H1 (cell line): ENCODE measurements around the gene CD248. TPM values are rescaled to one million over a fixed set of nuclear protein-coding genes. Genes with fewer than 3 reads are reported as not detected.
"Not testable (repeated sequence)": the region's sequence is repeated elsewhere in the genome, so short reads cannot be mapped to it uniquely, and the experiment has no call there.

Experiments used
- CTCF ChIA-PET: fragments of 300-600 bp; sonication (Branson Sonifier 250); formaldehyde crosslinking; loops from one replicate; lab custom pipeline; 2021; ENCODE audit not compliant: partially characterized antibody; lab: Charles Lee
- POLR2A ChIA-PET: fragments of 300-600 bp; sonication (Branson Sonifier 250); formaldehyde crosslinking; loops from one replicate; lab custom pipeline; 2021; ENCODE audit warnings: inconsistent platforms; ENCODE audit not compliant: partially characterized antibody; lab: Charles Lee
- DNase-seq, 2 experiments: peaks; one replicate each; pipeline versions ENCODE4 v3.0.0 to v3.0.0-alpha.2; 2010 to 2022; ENCODE audit warnings: low spot score in 2 of 2, low read depth in 1 of 2, mixed read lengths in 1 of 2
- FAIRE-seq: peaks from 2 replicates; lab custom pipeline; 2011; peaks lifted over from hg19 to GRCh38; lab: Jason Lieb, UNC
- H2AFZ ChIP-seq: 2 replicates; pipeline ENCODE4 v1.8.1; 2012; ENCODE audit warnings: low read length, inconsistent platforms
- H2AK5ac ChIP-seq: 2 replicates; pipeline ENCODE4 v1.6.1; 2013; ENCODE audit warnings: low read depth, low read length
- H2BK120ac ChIP-seq: replicated peaks from 2 replicates; pipeline ENCODE3; 2013; ENCODE audit warnings: low read depth, low read length, inconsistent platforms
- H2BK12ac ChIP-seq: 2 replicates; pipeline ENCODE4 v1.6.1; 2013; ENCODE audit warnings: low read depth, low read length
- H2BK15ac ChIP-seq: 2 replicates; pipeline ENCODE4 v1.6.1; 2013; ENCODE audit warnings: low read length
- H2BK20ac ChIP-seq: 2 replicates; pipeline ENCODE4 v1.6.1; 2013; ENCODE audit warnings: low read length
- H2BK5ac ChIP-seq: 2 replicates; pipeline ENCODE4 v1.6.1; 2013; ENCODE audit warnings: low read depth, low read length
- H3K14ac ChIP-seq: 2 replicates; pipeline ENCODE4 v1.6.1; 2013; ENCODE audit warnings: inconsistent platforms; ENCODE audit not compliant: insufficient read length
- H3K18ac ChIP-seq: 2 replicates; pipeline ENCODE4 v1.6.1; 2013; ENCODE audit warnings: low read length; ENCODE audit errors: extremely low read depth
- H3K23ac ChIP-seq: 2 replicates; pipeline ENCODE4 v1.6.1; 2013; ENCODE audit warnings: inconsistent platforms; ENCODE audit not compliant: insufficient read length
- H3K23me2 ChIP-seq: 2 replicates; pipeline ENCODE4 v1.6.1; 2013; ENCODE audit warnings: low read depth, low read length
- H3K27ac ChIP-seq: 2 replicates; pipeline ENCODE4 v1.6.1; 2011; ENCODE audit warnings: low read depth, low read length, inconsistent platforms
- H3K27me3 ChIP-seq, 4 experiments: replicated peaks in 1 of 4; 1 replicate in 1 of 4; 2 replicates in 3 of 4; pipeline versions ENCODE4 v1.6.1 to v1.8.1; 2011 to 2013; ENCODE audit warnings: low read length in 3 of 4, mild to moderate bottlenecking in 3 of 4, inconsistent platforms in 2 of 4, mixed read lengths in 2 of 4, moderate library complexity in 1 of 4; ENCODE audit not compliant: control insufficient read depth in 3 of 4, insufficient read depth in 3 of 4; ENCODE audit errors: extremely low read depth in 1 of 4
- H3K36me3 ChIP-seq, 4 experiments: 2 replicates each; pipeline versions ENCODE4 v1.6.1 to v1.8.1; 2011 to 2013; ENCODE audit warnings: mild to moderate bottlenecking in 4 of 4, low read length in 3 of 4, moderate library complexity in 2 of 4, control low read depth in 1 of 4, inconsistent platforms in 1 of 4; ENCODE audit not compliant: insufficient read depth in 4 of 4, control insufficient read depth in 2 of 4
- H3K4ac ChIP-seq: replicated peaks from 2 replicates; pipeline ENCODE3; 2013; ENCODE audit warnings: low read length, low read depth, mixed read lengths, inconsistent platforms; ENCODE audit not compliant: insufficient read length
- H3K4me1 ChIP-seq, 4 experiments: replicated peaks in 1 of 4; 1 replicate in 1 of 4; 2 replicates in 3 of 4; pipeline versions ENCODE4 v1.6.1 to v1.8.1; 2011 to 2013; ENCODE audit warnings: low read length in 3 of 4, inconsistent platforms in 2 of 4, mixed read lengths in 1 of 4; ENCODE audit not compliant: insufficient read depth in 4 of 4, control insufficient read depth in 3 of 4
- H3K4me2 ChIP-seq, 2 experiments: 2 replicates each; pipeline versions ENCODE4 v1.6.1 to v1.8.1; 2011 to 2013; ENCODE audit warnings: low read depth in 2 of 2, low read length in 2 of 2, control low read depth in 1 of 2, inconsistent platforms in 1 of 2, mild to moderate bottlenecking in 1 of 2; ENCODE audit not compliant: insufficient read depth in 1 of 2
- H3K4me3 ChIP-seq, 4 experiments: fragments of 200-600, 300-600 bp in 1 of 4; sonication (generic), shearing (Covaris generic), sonication (Bioruptor Twin) in 1 of 4; 2 replicates each; pipeline versions ENCODE4 v1.5.1 to v1.8.1; 2011 to 2016; ENCODE audit warnings: low read length in 4 of 4, low read depth in 3 of 4, control low read depth in 2 of 4, inconsistent platforms in 2 of 4, mild to moderate bottlenecking in 2 of 4, mixed read lengths in 1 of 4, moderate library complexity in 1 of 4; ENCODE audit not compliant: insufficient read depth in 2 of 4; ENCODE audit errors: extremely low read depth in 1 of 4
- H3K56ac ChIP-seq: replicated peaks from 2 replicates; pipeline ENCODE3; 2013; ENCODE audit warnings: low read depth, mild to moderate bottlenecking, mixed read lengths, low read length, inconsistent platforms; ENCODE audit not compliant: insufficient read length
- H3K79me1 ChIP-seq: 2 replicates; pipeline ENCODE4 v1.6.1; 2013; ENCODE audit warnings: low read depth, low read length, control low read depth
- H3K79me2 ChIP-seq, 2 experiments: 2 replicates each; pipeline versions ENCODE4 v1.6.1 to v1.8.1; 2012 to 2013; ENCODE audit warnings: low read length in 2 of 2, mild to moderate bottlenecking in 2 of 2, inconsistent platforms in 1 of 2; ENCODE audit not compliant: insufficient read depth in 2 of 2, control insufficient read depth in 1 of 2
- H3K9ac ChIP-seq, 4 experiments: replicated peaks in 1 of 4; 1 replicate in 1 of 4; 2 replicates in 3 of 4; pipeline versions ENCODE4 v1.6.1 to v1.8.1; 2011 to 2013; ENCODE audit warnings: low read depth in 3 of 4, low read length in 3 of 4, control low read depth in 2 of 4, mild to moderate bottlenecking in 2 of 4, moderate library complexity in 2 of 4, inconsistent platforms in 1 of 4; ENCODE audit errors: extremely low read depth in 1 of 4
- H3K9me3 ChIP-seq, 2 experiments: 2 replicates each; pipeline versions ENCODE4 v1.6.1 to v1.8.1; 2012 to 2013; ENCODE audit warnings: mild to moderate bottlenecking in 2 of 2, moderate library complexity in 2 of 2, control low read depth in 1 of 2, inconsistent platforms in 1 of 2, low read depth in 1 of 2, low read length in 1 of 2, mixed read lengths in 1 of 2; ENCODE audit not compliant: insufficient read depth in 2 of 2
- H4K20me1 ChIP-seq, 2 experiments: replicated peaks in 1 of 2; 2 replicates each; pipeline versions ENCODE3 to v1.8.1; 2011 to 2013; ENCODE audit warnings: inconsistent platforms in 2 of 2, low read length in 2 of 2, mild to moderate bottlenecking in 1 of 2; ENCODE audit not compliant: insufficient read depth in 2 of 2, control insufficient read depth in 1 of 2
- H4K5ac ChIP-seq: 2 replicates; pipeline ENCODE4 v1.6.1; 2013; ENCODE audit warnings: low read length, low read depth, mixed read lengths, inconsistent platforms; ENCODE audit not compliant: insufficient read length
- H4K8ac ChIP-seq: 2 replicates; pipeline ENCODE4 v1.8.0; 2013; ENCODE audit warnings: mild to moderate bottlenecking, moderate library complexity, low read length, inconsistent platforms; ENCODE audit not compliant: insufficient read depth; ENCODE audit errors: extremely low read depth
- H4K91ac ChIP-seq: replicated peaks from 2 replicates; pipeline ENCODE3; 2013; ENCODE audit warnings: low read length, mixed read lengths, inconsistent platforms; ENCODE audit not compliant: insufficient read length
- ATF3 ChIP-seq: IDR thresholded peaks from 2 replicates; pipeline ENCODE4 v1.6.1; 2011; ENCODE audit warnings: low read depth, mild to moderate bottlenecking, low read length; ENCODE audit not compliant: insufficient read depth
- CEBPB ChIP-seq: IDR thresholded peaks from 2 replicates; pipeline ENCODE4 v1.6.1; 2012; ENCODE audit warnings: low read depth, low read length
- EGR1 ChIP-seq: IDR thresholded peaks from 2 replicates; pipeline ENCODE4 v1.6.1; 2011; ENCODE audit warnings: low read depth, low read length, borderline replicate concordance
- GABPA ChIP-seq: IDR thresholded peaks from 2 replicates; pipeline ENCODE4 v1.6.1; 2011; ENCODE audit warnings: mild to moderate bottlenecking, low read length, moderate library complexity, borderline replicate concordance; ENCODE audit not compliant: insufficient read depth
- HDAC2 ChIP-seq, 2 experiments: fragments of 300-600 bp in 1 of 2; sonication (generic) in 1 of 2; IDR thresholded peaks; 2 replicates each; pipeline ENCODE4 v1.6.1; 2011 to 2012; ENCODE audit warnings: low read depth in 2 of 2, low read length in 2 of 2, mild to moderate bottlenecking in 2 of 2, moderate library complexity in 2 of 2, borderline replicate concordance in 1 of 2, inconsistent platforms in 1 of 2
- RBBP5 ChIP-seq: IDR thresholded peaks from 2 replicates; pipeline ENCODE4 v1.7.1; 2012; ENCODE audit warnings: low read depth, mild to moderate bottlenecking, inconsistent platforms, low read length, moderate library complexity, borderline replicate concordance
- SUZ12 ChIP-seq: fragments of 200-600 bp; sonication (generic); IDR thresholded peaks from 2 replicates; pipeline ENCODE4 v1.6.1; 2012; ENCODE audit warnings: mild to moderate bottlenecking, inconsistent platforms, low read length, moderate library complexity, mixed read lengths
- YY1 ChIP-seq: IDR thresholded peaks from 2 replicates; pipeline ENCODE4 v1.6.1; 2011; ENCODE audit warnings: low read depth, mild to moderate bottlenecking, low read length
- ZNF274 ChIP-seq: IDR thresholded peaks from 2 replicates; pipeline ENCODE4 v1.7.0; 2012; ENCODE audit warnings: low read length, borderline replicate concordance; ENCODE audit errors: extremely low read depth
- WGBS, 2 experiments: shearing (Covaris generic) in 1 of 2; methylation state at CpG; one replicate each; pipeline versions ENCODE4 v1.1.6 to v1.1.7; 2013 to 2015; ENCODE audit warnings: low lambda C conversion rate in 2 of 2, mixed read lengths in 2 of 2, inconsistent platforms in 1 of 2, low coverage in 1 of 2, missing lambda C conversion rate in 1 of 2; ENCODE audit not compliant: insufficient replicate concordance in 2 of 2, insufficient coverage in 1 of 2, insufficient read length in 1 of 2; ENCODE audit errors: extremely low coverage in 1 of 2, missing lambda C conversion rate in 1 of 2; 5-methylcytosine and 5-hydroxymethylcytosine counted together
- polyA plus RNA-seq, 7 experiments: library from polyadenylated mRNA; depleted of rRNA in 3 of 7; stranded (reverse) in 5 of 7; unstranded in 2 of 7; fragments of >200 nt in 5 of 7; fragments of 200-250 nt in 2 of 7; gene quantifications; 1 replicate in 5 of 7; 2 replicates in 1 of 7; 4 replicates in 1 of 7; pipeline versions ENCODE4 v1.2.1 to v1.2.3, GENCODE V29; 2011 to 2013; ENCODE audit warnings: missing spikeins in 2 of 7, mixed read lengths in 2 of 7
- total RNA-seq: library from RNA; stranded (reverse); fragmentation: NEBNext Ultra II Directional; extraction: Animal tissue kit (Norgen Biotek cat#: 25700); gene quantifications from 2 replicates; pipeline ENCODE4 v1.2.1, GENCODE V29; 2021

Gene CD248
- total and polyA plus RNA-seq, 2 of the 8 experiments (the other 6 are each of a cell fraction or from before 2014, with no cell fraction given) = 2.7 to 3.9 TPM

- TF ChIP-seq ATF3 (no peak), CEBPB (no peak), HDAC2 (IDR thresholded peaks at IDR 0.05; ENCODE audit: borderline replicate concordance in 1 of 2, low read depth in 2 of 2, low read length in 2 of 2) (no peak), ZNF274 (no peak), RBBP5 (peak; percentile 46; the same call in 1 of the 2 replicates), SUZ12 (no peak), YY1 (peak; percentile 13; the same call in 1 of the 2 replicates), EGR1 (no peak), GABPA (no peak)
Observed at GRCh38 chr11:66277471-66278362, 39.1 kb downstream of the CD248 start, which contains the start of gene CNIH2 (continued).

GRCh38 chr11:66277064-66277463 lies 39.8 kb downstream of the CD248 start:
- POLR2A ChIA-PET = interaction anchor here (0.9 to 7.9 kb wide), 9 partner anchors 8 to 36 kb away, joined by 3 to 125 read pairs (median 5); partner anchors contain the start of genes RAB1B and YIF1A
- H3K9ac ChIP-seq = not testable (repeated sequence)
- WGBS, 2 experiments = 67% methylated on average over 3 of the region's 4 CpGs; no CpG with 5 or more reads in 1 of the 2 experiments

More at GRCh38 chr11:66277064-66277463, 39.8 kb downstream of the CD248 start:
- not testable (repeated sequence) for H2AFZ ChIP-seq, H3K79me2 ChIP-seq, H3K27ac ChIP-seq, H3K4ac ChIP-seq, H3K9me3 ChIP-seq, H4K91ac ChIP-seq, H3K14ac ChIP-seq, DNase-seq, H2BK20ac ChIP-seq, H3K23ac ChIP-seq, H3K27me3 ChIP-seq, H3K56ac ChIP-seq, H3K18ac ChIP-seq, H2BK5ac ChIP-seq, H2BK12ac ChIP-seq, H2BK15ac ChIP-seq, H2BK120ac ChIP-seq, FAIRE-seq, H3K79me1 ChIP-seq, H2AK5ac ChIP-seq, H4K8ac ChIP-seq, H4K5ac ChIP-seq, H3K23me2 ChIP-seq
- Histone ChIP-seq H3K36me3 (peaks cover 4 to 30% (median 13%) of the 10 kb centered on the region in 4 experiments), H3K4me1 (peaks cover 0 to 12% (median 6%) of the 10 kb centered on the region in 4 experiments; a peak in 5 of 7 replicates), H4K20me1 (peaks cover 4 to 19% of the 10 kb centered on the region in 2 experiments), H3K4me2 (peak overlapping the region; percentile 73; a peak in 2 of 4 replicates), H3K4me3 (peak overlapping the region in 1 of 4 experiments; percentile 68; a peak in 1 of 8 replicates)
- CTCF ChIA-PET = interaction anchor here (0.5 to 1.4 kb wide), 8 partner anchors 8 to 497 kb away, joined by 3 to 6 read pairs (median 4); partner anchors contain the start of genes AP5B1, CD248, RAB1B and YIF1A
